Astrocyte (in vitro differentiated cells and primary cell): ENCODE results near the gene TIRAP. TPM values are rescaled to one million over a fixed set of nuclear protein-coding genes. Genes with fewer than 3 reads are reported as not detected.

Experiments used
- DNase-seq: peaks from one replicate; pipeline ENCODE4 v3.0.0-alpha.2; 2010; ENCODE audit warnings: low read depth
- FAIRE-seq: peaks from 2 replicates; lab custom pipeline; 2011; peaks lifted over from hg19 to GRCh38; lab: Jason Lieb, UNC
- H2AFZ ChIP-seq: 2 replicates; pipeline ENCODE4 v1.6.0; 2012; ENCODE audit warnings: low read depth, low read length, inconsistent platforms
- H3K27ac ChIP-seq: 2 replicates; pipeline ENCODE4 v1.5.1; 2011; ENCODE audit warnings: low read depth, low read length, inconsistent platforms
- H3K27me3 ChIP-seq: 2 replicates; pipeline ENCODE4 v1.6.0; 2011; ENCODE audit warnings: low read length, inconsistent platforms; ENCODE audit not compliant: insufficient read depth
- H3K36me3 ChIP-seq: 2 replicates; pipeline ENCODE4 v1.5.1; 2011; ENCODE audit warnings: low read length, inconsistent platforms; ENCODE audit not compliant: insufficient read depth
- H3K4me1 ChIP-seq: 2 replicates; pipeline ENCODE4 v1.5.1; 2011; ENCODE audit warnings: low read length, inconsistent platforms; ENCODE audit not compliant: insufficient read depth
- H3K4me2 ChIP-seq: 2 replicates; pipeline ENCODE4 v1.6.0; 2012; ENCODE audit warnings: low read length, inconsistent platforms
- H3K4me3 ChIP-seq: 2 replicates; pipeline ENCODE4 v1.5.1; 2011; ENCODE audit warnings: low read depth, mild to moderate bottlenecking, low read length, inconsistent platforms; ENCODE audit not compliant: insufficient read depth
- H3K79me2 ChIP-seq: 2 replicates; pipeline ENCODE4 v1.6.0; 2012; ENCODE audit warnings: mild to moderate bottlenecking, low read length, inconsistent platforms; ENCODE audit not compliant: insufficient read depth
- H3K9ac ChIP-seq: 2 replicates; pipeline ENCODE4 v1.6.0; 2012; ENCODE audit warnings: mild to moderate bottlenecking, low read length, inconsistent platforms
- H3K9me3 ChIP-seq: 2 replicates; pipeline ENCODE4 v1.5.1; 2012; ENCODE audit warnings: low read depth, mild to moderate bottlenecking, low read length, inconsistent platforms; ENCODE audit not compliant: insufficient read depth
- H4K20me1 ChIP-seq: 2 replicates; pipeline ENCODE4 v1.6.0; 2012; ENCODE audit warnings: low read length, inconsistent platforms; ENCODE audit not compliant: insufficient read depth
- H3K27ac Mint-ChIP-seq: one replicate; pipeline ENCODE4 v1.8.0; 2021; ENCODE audit warnings: mild to moderate bottlenecking, mixed read lengths; ENCODE audit not compliant: unreplicated experiment
- H3K27me3 Mint-ChIP-seq: one replicate; pipeline ENCODE4 v1.8.0; 2021; ENCODE audit warnings: low read depth, mixed read lengths; ENCODE audit not compliant: unreplicated experiment
- H3K36me3 Mint-ChIP-seq: one replicate; pipeline ENCODE4 v1.8.0; 2021; ENCODE audit warnings: low read depth, mixed read lengths; ENCODE audit not compliant: unreplicated experiment
- H3K4me1 Mint-ChIP-seq: one replicate; pipeline ENCODE4 v1.8.0; 2021; ENCODE audit warnings: low read depth, mixed read lengths; ENCODE audit not compliant: unreplicated experiment
- H3K4me3 Mint-ChIP-seq: one replicate; pipeline ENCODE4 v1.8.0; 2021; ENCODE audit warnings: mild to moderate bottlenecking, moderate library complexity, mixed read lengths; ENCODE audit not compliant: unreplicated experiment
- H3K9me3 Mint-ChIP-seq: one replicate; pipeline ENCODE4 v1.8.0; 2021; ENCODE audit warnings: mild to moderate bottlenecking, mixed read lengths; ENCODE audit not compliant: unreplicated experiment
- EZH2 ChIP-seq: IDR thresholded peaks from 2 replicates; pipeline ENCODE4 v1.6.1; 2012; ENCODE audit warnings: mild to moderate bottlenecking, low read length, inconsistent platforms; ENCODE audit not compliant: insufficient read depth
- total RNA-seq: library from RNA; stranded (reverse); gene quantifications from 2 replicates; pipeline ENCODE4 v1.2.1, GENCODE V29; 2021
- TF ChIP-seq, protein P1 (sequence below): IDR thresholded peaks from 2 replicates; pipeline ENCODE4 v1.5.1; 2011; ENCODE audit warnings: low read depth, mild to moderate bottlenecking, inconsistent platforms, low read length, moderate library complexity; ENCODE audit not compliant: insufficient read depth

The TIRAP gene
- total RNA-seq, 1 donor from 2014 or later: 6.6 TPM

- Histone ChIP-seq H3K27ac (no peak overlapping the region), H3K4me2 (no peak overlapping the region), H2AFZ (no peak overlapping the region), H3K4me3 (no peak overlapping the region), H3K9ac (no peak overlapping the region), H4K20me1 (peaks cover 4% of the 10 kb centered on the region), H3K27me3 (no peaks in the 10 kb centered on the region), H3K36me3 (no peaks in the 10 kb centered on the region), H3K79me2 (peaks cover 6% of the 10 kb centered on the region), H3K4me1 (peaks cover 19% of the 10 kb centered on the region), H3K9me3 (no peaks in the 10 kb centered on the region)
- Mint-ChIP-seq H3K36me3 (peaks cover 3% of the 10 kb centered on the region), H3K27me3 (no peaks in the 10 kb centered on the region), H3K4me1 (peaks cover 8% of the 10 kb centered on the region), H3K27ac (peak overlapping the region; percentile 38), H3K9me3 (peaks cover 2% of the 10 kb centered on the region), H3K4me3 (peak overlapping the region; percentile 83)
- TF ChIP-seq EZH2: no peak
- TF ChIP-seq, protein P1, sequence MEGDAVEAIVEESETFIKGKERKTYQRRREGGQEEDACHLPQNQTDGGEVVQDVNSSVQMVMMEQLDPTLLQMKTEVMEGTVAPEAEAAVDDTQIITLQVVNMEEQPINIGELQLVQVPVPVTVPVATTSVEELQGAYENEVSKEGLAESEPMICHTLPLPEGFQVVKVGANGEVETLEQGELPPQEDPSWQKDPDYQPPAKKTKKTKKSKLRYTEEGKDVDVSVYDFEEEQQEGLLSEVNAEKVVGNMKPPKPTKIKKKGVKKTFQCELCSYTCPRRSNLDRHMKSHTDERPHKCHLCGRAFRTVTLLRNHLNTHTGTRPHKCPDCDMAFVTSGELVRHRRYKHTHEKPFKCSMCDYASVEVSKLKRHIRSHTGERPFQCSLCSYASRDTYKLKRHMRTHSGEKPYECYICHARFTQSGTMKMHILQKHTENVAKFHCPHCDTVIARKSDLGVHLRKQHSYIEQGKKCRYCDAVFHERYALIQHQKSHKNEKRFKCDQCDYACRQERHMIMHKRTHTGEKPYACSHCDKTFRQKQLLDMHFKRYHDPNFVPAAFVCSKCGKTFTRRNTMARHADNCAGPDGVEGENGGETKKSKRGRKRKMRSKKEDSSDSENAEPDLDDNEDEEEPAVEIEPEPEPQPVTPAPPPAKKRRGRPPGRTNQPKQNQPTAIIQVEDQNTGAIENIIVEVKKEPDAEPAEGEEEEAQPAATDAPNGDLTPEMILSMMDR: no peak
- no peak for DNase-seq
- no peak for FAIRE-seq
Observed at GRCh38 chr11:126281245-126281644, 1.6 kb upstream of the TIRAP start.

GRCh38 chr11:126281666-126282175 lies 1.2 kb upstream of the TIRAP start:
- peak overlapping the region; percentile 38 for H3K27ac Mint-ChIP-seq
- Histone ChIP-seq H3K4me3 (no peak overlapping the region), H3K4me2 (peak overlapping the region; percentile 88), H3K4me1 (peaks cover 19% of the 10 kb centered on the region), H3K36me3 (no peaks in the 10 kb centered on the region), H4K20me1 (peaks cover 6% of the 10 kb centered on the region), H3K79me2 (peaks cover 7% of the 10 kb centered on the region), H3K9me3 (no peaks in the 10 kb centered on the region), H2AFZ (no peak overlapping the region), H3K9ac (no peak overlapping the region), H3K27me3 (no peaks in the 10 kb centered on the region), H3K27ac (no peak overlapping the region)
- H3K4me3 Mint-ChIP-seq: peak overlapping the region; percentile 83
- no peaks in the 10 kb centered on the region for H3K27me3 Mint-ChIP-seq
- DNase-seq: no peak
- peaks cover 8% of the 10 kb centered on the region for H3K4me1 Mint-ChIP-seq
- peaks cover 3% of the 10 kb centered on the region for H3K36me3 Mint-ChIP-seq
- no peak for FAIRE-seq
- no peak for TF ChIP-seq EZH2
- TF ChIP-seq, protein P1: no peak
- H3K9me3 Mint-ChIP-seq: peaks cover 2% of the 10 kb centered on the region

GRCh38 chr11:126282361-126282735 lies 545 bp upstream of the TIRAP start:
- peaks cover 7% of the 10 kb centered on the region for H3K79me2 ChIP-seq
- peak overlapping the region; percentile 74 for H3K4me3 ChIP-seq
- no peaks in the 10 kb centered on the region for H3K27me3 ChIP-seq
- Mint-ChIP-seq H3K27me3 (no peaks in the 10 kb centered on the region), H3K36me3 (peaks cover 3% of the 10 kb centered on the region), H3K4me1 (peaks cover 8% of the 10 kb centered on the region), H3K9me3 (peaks cover 2% of the 10 kb centered on the region), H3K4me3 (peak overlapping the region; percentile 83), H3K27ac (no peak overlapping the region)
- TF ChIP-seq EZH2: no peak
- TF ChIP-seq, protein P1: no peak
- H2AFZ ChIP-seq: peak overlapping the region; percentile 83
- DNase-seq (peak; percentile 23), FAIRE-seq (no peak)
- no peaks in the 10 kb centered on the region for H3K36me3 ChIP-seq
- H4K20me1 ChIP-seq: peaks cover 8% of the 10 kb centered on the region
- H3K4me2 ChIP-seq: peak overlapping the region; percentile 88
- no peak overlapping the region for H3K27ac ChIP-seq
- H3K4me1 ChIP-seq: peaks cover 19% of the 10 kb centered on the region
- H3K9ac ChIP-seq: peak overlapping the region; percentile 83
- no peaks in the 10 kb centered on the region for H3K9me3 ChIP-seq
